GM18873 (cell line): Measurements from ENCODE around the gene LIFR.
"Not testable (repeated sequence)": the region's sequence is repeated elsewhere in the genome, so short reads cannot be mapped to it uniquely, and the experiment has no call there.

Experiments used
- ATAC-seq: cut with Tn5 transposase; IDR thresholded peaks from one replicate; pipeline ENCODE4 v1.9.1; 2021; ENCODE audit warnings: mild to moderate bottlenecking, moderate library complexity, moderate number of reproducible peaks; ENCODE audit not compliant: unreplicated experiment, low FRiP score

Gene LIFR

GRCh38 chr5:38556599-38557307, at the start of gene LIFR:
TSS of gene LIFR (minus strand) at chr5:38556646. CDS start at chr5:38530647, 25,999 bp downstream.
- ATAC-seq = no peak

- ATAC-seq = no peak
These were observed 49.2 kb upstream of the LIFR start for GRCh38 chr5:38605610-38606009.

- ATAC-seq = no peak
These were observed 47.2 kb upstream of the LIFR start for GRCh38 chr5:38603691-38604090.

- no peak for ATAC-seq
These were observed 46.2 kb upstream of the LIFR start for GRCh38 chr5:38602641-38603040.

- ATAC-seq = no peak
These were observed 45.4 kb upstream of the LIFR start for GRCh38 chr5:38601863-38602298.

GRCh38 chr5:38601133-38601862, 44.9 kb upstream of the LIFR start:
- ATAC-seq = no peak

GRCh38 chr5:38600329-38601045, 44.0 kb upstream of the LIFR start:
- no peak for ATAC-seq

GRCh38 chr5:38599751-38600150, 43.3 kb upstream of the LIFR start:
- not testable (repeated sequence) for ATAC-seq

- no peak for ATAC-seq
These were observed 42.7 kb upstream of the LIFR start for GRCh38 chr5:38598994-38599617.

- ATAC-seq = no peak
These were observed 42.0 kb upstream of the LIFR start for GRCh38 chr5:38598296-38598993.

- ATAC-seq = no peak
These were observed 40.5 kb upstream of the LIFR start for GRCh38 chr5:38596981-38597380.

GRCh38 chr5:38595132-38595745, 38.8 kb upstream of the LIFR start:
- no peak for ATAC-seq

- ATAC-seq = no peak
These were observed 37.5 kb upstream of the LIFR start for GRCh38 chr5:38593959-38594358.

- ATAC-seq = no peak
These were observed 35.0 kb upstream of the LIFR start for GRCh38 chr5:38591523-38591849.

GRCh38 chr5:38590838-38591522, 34.5 kb upstream of the LIFR start:
- no peak for ATAC-seq

- ATAC-seq = no peak
These were observed 33.2 kb upstream of the LIFR start for GRCh38 chr5:38589629-38590028.

GRCh38 chr5:38585816-38586215, 29.4 kb upstream of the LIFR start:
- ATAC-seq = no peak

- ATAC-seq = no peak
These were observed 27.1 kb upstream of the LIFR start for GRCh38 chr5:38583500-38583899.

- no peak for ATAC-seq
These were observed 26.5 kb upstream of the LIFR start for GRCh38 chr5:38582975-38583319.
